ENCODE measurements around the gene ATRIP.

Gene ATRIP

DNA sequence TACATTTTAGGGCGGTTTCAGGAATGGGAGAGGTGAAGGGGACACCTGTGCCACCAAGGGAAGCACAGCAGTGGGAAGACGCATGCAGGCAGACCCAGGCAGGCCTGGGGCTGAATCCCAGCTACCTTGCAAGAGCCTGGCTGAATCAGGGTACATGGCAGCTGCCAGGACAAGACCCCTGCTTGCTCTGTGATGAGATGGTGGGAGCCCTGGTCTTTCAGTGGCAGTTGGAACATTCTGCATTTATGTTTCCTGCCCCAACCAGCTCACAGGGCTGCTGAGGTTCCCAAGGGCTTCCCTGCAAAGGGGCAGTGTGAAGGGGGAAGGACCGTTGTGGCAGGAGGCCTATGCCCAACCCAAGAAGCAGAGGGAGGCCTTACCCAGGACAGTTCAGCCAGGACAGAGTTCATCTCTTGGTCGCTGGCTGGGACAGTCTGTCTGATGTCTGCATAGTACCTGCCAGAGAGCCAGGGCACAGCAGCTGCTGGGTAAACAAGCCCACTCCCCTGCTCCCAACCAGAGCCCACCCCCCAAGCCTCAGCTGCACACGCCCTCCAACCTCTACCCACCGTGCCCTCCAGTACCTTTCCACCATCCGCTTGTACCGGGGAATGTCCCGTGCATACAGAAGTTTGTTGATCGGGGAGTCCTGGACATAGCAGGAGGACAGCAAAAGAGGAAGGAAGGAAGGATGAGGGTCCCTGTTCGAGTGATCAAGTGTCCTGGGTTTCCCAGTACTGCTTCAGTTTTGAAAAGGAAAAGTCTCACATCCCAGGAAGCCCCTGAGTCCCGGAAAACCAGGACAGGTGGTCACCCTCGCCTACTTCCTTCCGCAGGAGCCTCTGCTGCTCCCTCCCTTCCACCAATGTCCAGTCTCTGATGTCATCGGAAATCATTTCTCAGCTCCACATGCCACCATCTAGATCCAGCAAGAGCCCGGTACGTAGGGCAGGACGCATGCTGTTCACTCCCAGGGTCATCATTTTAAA, 39.8 kb upstream of the ATRIP start:
- TF ChIP-seq ZFX (IDR thresholded peaks at IDR 0.05): no peak
- H3K27ac ChIP-seq: no peak overlapping the region

DNA sequence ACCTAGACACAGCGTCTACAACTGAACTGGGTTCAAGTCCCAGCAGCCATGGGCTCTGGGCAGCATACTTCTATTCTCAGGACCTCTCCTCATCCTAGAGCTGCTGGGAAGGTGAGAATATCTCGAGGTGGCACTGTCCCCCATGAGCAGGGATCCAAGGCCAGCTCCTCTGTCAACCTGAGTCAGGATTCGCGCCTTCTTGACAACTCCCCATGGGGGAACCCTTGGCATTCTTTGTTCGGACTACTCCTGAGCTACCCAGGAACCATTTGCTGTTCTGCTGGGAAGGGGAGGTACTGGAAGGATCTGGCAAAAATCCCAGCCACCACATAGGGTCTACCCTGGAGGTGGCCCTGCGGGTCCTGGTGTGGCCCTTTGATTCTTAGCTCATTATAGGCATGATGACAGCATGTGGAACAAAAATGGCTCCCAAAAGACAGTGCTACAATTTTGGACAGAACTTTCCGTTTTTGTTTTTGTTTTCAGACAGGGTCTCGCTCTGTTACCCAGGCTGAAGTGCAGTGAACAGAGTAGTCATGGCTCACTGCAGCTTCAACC, 38.9 kb upstream of the ATRIP start:
- no peak for TF ChIP-seq ZFX (IDR thresholded peaks at IDR 0.05)
- TF ChIP-seq, protein P1, sequence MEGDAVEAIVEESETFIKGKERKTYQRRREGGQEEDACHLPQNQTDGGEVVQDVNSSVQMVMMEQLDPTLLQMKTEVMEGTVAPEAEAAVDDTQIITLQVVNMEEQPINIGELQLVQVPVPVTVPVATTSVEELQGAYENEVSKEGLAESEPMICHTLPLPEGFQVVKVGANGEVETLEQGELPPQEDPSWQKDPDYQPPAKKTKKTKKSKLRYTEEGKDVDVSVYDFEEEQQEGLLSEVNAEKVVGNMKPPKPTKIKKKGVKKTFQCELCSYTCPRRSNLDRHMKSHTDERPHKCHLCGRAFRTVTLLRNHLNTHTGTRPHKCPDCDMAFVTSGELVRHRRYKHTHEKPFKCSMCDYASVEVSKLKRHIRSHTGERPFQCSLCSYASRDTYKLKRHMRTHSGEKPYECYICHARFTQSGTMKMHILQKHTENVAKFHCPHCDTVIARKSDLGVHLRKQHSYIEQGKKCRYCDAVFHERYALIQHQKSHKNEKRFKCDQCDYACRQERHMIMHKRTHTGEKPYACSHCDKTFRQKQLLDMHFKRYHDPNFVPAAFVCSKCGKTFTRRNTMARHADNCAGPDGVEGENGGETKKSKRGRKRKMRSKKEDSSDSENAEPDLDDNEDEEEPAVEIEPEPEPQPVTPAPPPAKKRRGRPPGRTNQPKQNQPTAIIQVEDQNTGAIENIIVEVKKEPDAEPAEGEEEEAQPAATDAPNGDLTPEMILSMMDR (conservative IDR thresholded peaks at IDR 0.05): no peak
- H3K27ac ChIP-seq: no peak overlapping the region

DNA sequence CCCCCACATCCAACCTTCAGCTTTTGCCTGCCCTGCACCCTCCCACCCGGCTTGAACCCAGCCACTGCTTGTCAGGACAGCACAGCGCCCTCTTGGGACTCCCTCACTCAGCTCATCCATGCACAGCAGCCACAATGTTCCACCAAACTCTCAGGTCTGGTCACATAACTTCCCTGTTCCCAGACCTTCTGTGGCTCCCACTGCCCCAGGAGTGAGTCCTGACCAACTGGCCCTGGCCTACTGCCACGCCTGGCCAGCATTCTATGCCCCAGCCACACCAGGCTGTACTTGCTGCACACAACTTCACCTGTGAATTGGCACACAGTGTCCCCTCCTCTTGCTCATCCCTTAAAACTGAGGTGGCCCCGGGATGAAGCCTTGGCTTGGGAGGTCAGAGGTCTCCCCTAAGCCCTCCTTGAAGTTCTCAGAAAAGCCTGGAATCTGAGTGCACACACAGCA, 37.7 kb upstream of the ATRIP start:
- H3K27ac ChIP-seq: no peak overlapping the region
- TF ChIP-seq ZFX (IDR thresholded peaks at IDR 0.05): no peak
- TF ChIP-seq, protein P1 (conservative IDR thresholded peaks at IDR 0.05): no peak

DNA sequence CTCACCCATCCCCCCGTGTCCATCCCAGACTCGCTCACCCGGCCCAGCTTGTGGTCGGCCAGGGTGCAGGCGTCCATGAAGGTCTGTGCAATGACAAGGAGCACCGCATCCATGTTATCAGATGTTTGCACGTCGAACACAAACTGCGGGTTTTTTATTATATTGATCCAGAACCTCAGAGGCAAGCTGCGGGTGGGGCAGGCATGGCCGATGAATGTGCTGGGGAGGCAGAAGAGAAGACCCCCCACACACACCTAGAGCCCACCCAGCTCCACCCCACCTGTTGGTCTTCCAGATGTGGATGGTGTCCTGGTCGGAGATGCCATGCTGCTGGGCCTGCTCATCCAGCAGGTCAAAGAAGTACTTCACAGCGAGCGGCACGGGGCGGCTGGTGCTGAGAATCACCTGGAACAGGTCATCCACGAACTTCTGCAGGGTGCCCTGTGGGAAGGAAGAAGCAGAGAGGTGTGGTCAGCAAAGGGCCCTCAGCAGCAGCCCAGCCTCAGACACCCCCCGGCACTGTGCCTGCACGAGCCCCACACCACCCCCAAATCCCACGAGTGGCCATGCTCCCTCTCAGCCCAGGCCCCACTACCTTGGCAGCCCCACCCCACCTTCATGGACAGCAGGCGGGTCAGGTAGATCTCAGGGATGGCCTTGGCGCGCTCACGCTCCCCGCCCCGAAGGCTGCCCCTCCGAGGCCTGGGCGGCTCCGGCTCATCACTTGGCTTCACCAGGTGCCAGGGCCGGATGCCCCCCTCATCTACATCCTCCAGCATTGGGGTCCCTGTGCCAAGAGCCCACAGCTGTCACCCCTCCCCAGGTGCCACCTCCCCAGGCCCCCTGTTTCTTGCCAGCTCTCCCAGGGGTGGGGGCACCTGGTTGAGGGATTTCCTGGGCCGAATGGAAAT, 37.0 kb upstream of the ATRIP start:
- H3K27ac ChIP-seq: no peak overlapping the region
- TF ChIP-seq, protein P1 (conservative IDR thresholded peaks at IDR 0.05): no peak
- TF ChIP-seq ZFX (IDR thresholded peaks at IDR 0.05): no peak

DNA sequence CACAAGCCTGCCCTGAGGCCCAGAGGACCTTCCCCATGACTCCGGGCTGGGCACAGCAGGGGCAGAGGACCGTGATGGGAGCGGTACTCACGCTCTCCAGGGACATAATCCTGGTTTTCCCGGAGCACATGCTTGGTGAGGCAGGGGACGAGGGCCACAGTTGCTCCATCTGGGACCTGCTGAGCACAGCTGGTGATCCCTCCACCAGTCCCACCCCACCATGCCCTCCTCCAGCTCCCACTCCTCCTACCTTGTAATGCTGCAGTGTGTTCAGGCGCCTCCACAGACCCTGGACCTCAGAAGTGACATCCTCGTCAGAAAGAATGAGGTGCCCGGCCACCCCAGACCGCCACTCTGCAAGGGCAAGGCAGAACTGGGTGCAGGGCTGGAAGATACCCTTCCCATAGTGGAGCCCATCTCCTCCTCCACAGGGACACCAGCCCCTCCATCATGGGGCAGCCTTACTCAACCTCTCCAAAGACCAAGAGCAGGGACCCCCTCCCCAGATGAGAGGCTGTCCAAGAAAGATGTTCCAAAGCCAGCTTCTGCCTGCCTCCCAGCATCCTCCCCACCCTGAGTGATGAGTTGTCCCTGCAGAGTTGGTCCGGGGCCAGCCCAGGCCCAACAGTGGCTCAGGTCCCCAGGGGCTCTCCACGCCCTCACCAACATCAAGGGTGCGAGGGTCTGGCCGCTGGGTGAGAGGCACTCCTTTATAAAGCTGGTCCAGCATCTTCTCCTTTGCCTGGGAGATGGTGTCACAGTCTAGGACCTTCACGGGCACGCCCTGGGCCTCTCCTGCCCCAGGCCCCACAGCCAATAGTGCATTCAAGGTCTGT, 36.1 kb upstream of the ATRIP start:
- H3K27ac ChIP-seq: no peak overlapping the region
- TF ChIP-seq, protein P1 (conservative IDR thresholded peaks at IDR 0.05): no peak
- TF ChIP-seq ZFX (IDR thresholded peaks at IDR 0.05): no peak

DNA sequence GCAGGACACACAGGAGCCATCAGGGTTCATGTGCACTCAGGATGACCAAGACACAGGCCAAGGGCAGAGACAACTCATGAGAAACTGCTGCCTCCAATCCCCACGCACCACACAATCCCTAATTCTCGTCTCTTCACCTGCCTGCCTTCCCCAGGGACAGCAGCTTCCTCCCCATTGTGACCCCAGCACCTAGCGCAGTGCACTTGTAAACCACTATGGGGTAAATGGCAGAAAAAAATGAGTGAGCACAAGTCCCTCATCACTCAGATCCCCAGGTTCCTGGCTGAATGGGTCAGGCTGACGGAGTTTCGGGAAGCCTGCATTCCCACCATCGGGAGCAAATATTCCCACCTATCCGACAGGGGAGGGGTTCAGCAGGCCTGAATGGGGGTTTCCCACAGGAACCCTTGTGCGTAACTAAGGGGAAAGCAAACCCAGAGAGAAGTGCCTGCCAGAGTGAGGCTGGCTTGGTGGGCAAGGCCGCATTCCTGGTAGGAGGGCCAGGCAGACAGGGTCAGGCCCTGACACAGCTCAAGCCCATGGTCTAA, 35.4 kb upstream of the ATRIP start:
- no peak for TF ChIP-seq ZFX (IDR thresholded peaks at IDR 0.05)
- TF ChIP-seq, protein P1 (conservative IDR thresholded peaks at IDR 0.05): no peak
- no peak overlapping the region for H3K27ac ChIP-seq

All from C4-2B (cell line).